Posterior cingulate gyrus (tissue), 11 donors: ENCODE data around the gene CEACAM8.
"Not testable (repeated sequence)": the region's sequence is repeated elsewhere in the genome, so short reads cannot be mapped to it uniquely, and the experiment has no call there.

Experiments used
- DNase-seq, 10 donors: peaks; one replicate each; pipeline versions ENCODE4 v3.0.0 to v3.0.0-alpha.2; 2020 to 2021; ENCODE audit warnings: mixed read lengths in 3 of 10
- intact Hi-C: fragments of 100-400 bp; cut with DNase I; formaldehyde crosslinking; loops from one replicate; pipeline ENCODE4 v1.15.1; 2023

CEACAM8 gene

DNA sequence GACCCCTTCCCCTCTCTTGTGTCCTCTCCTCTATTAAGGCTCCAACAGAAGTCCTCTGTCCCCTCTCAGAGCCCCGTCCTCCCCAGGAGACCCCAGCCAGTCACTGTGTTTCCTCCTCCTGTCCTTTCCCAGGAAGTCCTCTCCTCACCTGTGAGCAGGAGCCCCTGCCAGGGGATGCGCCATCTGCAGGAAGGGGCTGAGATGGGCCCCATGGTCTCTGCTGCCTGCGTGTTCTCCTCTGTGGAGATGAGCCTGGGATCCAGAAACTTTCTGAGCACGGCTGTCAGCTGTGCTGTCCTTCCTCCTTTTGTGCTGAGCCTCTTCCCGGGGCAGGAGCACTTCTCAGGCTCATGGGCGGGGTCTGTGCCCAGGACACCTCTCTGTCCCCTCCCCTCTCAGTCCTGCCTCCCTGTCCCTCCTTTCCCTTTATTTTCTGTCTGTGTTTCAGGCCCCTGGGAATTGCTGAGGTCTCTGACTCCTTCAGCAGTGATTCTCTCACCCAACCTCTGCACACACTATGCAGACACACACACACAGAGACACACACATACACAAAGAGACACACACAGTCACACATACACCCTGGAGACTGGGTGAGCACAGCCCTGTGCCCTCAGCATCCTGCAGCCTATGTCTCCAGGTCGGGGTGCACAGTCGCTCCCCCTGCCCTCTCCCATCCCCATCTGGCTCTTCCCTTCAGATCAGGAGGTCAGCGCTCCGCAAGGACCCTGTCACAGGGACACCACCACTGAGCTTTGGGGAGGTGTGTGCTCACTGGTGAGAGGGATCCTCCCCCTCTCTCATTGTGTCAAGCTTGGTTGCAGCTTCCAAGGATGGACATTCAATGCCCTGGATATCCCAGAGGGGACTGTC is at the start of gene CEACAM8:
Gene CEACAM8 (minus strand): TSS at position 308 of the 873 bp plus-strand sequence. CDS start 96 bp downstream, at position 212.
- intact Hi-C loops: no loop called here
- DNase-seq: peak in 2 of 10 donors; percentile 50 to 67

DNA sequence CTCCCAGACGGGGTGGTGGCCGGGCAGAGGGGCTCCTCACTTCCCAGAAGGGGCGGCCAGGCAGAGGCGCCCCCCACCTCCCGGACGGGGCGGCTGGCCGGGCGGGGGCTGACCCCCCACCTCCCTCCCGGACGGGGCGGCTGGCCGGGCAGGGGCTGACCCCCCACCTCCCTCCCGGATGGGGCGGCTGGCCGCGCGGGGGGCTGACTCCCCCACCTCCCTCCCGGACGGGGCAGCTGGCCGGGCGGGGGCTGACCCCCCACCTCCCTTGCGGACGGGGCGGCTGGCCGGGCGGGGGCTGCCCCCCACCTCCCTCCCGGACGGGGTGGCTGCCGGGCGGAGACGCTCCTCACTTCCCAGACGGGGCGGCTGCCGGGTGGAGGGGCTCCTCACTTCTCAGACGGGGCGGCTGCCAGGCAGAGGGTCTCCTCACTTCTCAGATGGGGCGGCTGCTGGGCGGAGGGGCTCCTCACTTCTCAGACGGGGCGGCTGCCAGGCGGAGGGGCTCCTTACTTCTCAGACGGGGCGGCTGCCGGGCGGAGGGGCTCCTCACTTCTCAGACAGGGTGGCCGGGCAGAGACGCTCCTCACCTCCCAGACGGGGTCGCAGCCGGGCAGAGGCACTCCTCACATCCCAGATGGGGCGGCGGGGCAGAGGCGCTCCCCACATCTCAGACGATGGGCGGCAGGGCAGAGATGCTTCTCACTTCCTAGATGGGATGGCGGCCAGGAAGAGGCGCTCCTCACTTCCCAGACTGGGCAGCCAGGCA is 44.8 kb upstream of the CEACAM8 start:
- intact Hi-C loops, DNase-seq: not testable (repeated sequence)

DNA sequence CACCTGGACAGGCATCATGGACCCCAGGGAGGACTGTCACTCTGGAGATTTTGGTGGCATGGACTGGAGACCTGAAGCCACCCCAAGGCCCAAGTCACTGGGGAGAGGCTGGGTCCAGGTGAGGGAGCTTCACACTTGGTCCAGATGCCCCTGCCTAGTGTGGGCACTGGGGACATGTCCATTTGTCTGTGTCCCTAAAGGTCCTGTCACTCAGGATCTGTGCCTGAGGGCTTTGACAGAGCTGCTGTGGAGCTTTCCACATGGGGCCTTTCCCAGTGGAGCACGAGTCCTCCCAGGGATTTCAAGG is 40.5 kb upstream of the CEACAM8 start:
- intact Hi-C loops: no loop called here

DNA sequence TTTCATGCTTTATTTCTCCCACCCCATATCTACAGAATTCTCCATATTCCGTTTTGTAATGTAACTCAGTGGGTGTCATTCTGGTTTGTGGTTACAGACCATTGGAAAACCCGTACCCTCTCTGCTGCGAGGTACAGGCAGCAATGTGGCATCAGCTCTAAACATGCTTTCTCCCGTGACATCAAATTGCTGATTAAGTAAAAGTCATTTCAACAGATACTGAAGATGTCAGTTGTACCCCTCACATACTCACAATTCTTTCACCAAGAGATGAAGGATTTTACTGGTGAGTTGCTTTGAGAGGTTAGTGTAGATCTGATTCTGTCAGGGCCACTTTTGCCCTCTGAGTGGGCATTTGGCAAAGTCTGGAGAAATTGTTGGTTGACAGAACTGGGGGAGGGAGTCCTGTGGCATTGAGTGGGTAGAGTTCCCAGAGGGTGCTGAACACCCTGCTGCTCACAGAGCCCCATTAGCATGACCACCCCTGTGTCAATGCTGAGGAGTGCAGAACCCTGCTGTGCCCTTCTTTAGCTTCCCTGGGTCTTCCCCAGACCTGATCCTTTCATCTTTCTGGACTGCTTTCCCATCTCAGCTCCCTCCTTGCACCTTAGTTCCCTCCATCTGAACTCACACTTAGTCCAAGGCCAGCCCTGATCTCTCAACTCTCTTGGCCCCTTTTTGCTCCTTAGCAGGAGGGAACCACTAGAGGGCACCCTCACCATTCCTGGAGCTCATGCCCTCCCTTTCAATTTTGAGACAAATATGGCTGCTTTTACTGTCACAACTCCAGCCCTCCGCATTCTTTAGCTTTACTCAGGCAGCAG is 39.9 kb upstream of the CEACAM8 start:
- intact Hi-C loops: no loop called here
- DNase-seq: peak in 3 of 10 donors; percentile 8 to 26 (median 21)

More for the DNA sequence above, 40.5 kb upstream of the CEACAM8 start:
- DNase-seq: no peak

- intact Hi-C loops: no loop called here
- DNase-seq: no peak
Observed at GRCh38 chr19:42629191-42629590, 34.5 kb upstream of the CEACAM8 start.

GRCh38 chr19:42628411-42629140 is 33.9 kb upstream of the CEACAM8 start:
- intact Hi-C loops: no loop called here
- DNase-seq: no peak

- DNase-seq: no peak
- intact Hi-C loops: no loop called here
Observed at GRCh38 chr19:42627916-42628315, 33.2 kb upstream of the CEACAM8 start.

DNA sequence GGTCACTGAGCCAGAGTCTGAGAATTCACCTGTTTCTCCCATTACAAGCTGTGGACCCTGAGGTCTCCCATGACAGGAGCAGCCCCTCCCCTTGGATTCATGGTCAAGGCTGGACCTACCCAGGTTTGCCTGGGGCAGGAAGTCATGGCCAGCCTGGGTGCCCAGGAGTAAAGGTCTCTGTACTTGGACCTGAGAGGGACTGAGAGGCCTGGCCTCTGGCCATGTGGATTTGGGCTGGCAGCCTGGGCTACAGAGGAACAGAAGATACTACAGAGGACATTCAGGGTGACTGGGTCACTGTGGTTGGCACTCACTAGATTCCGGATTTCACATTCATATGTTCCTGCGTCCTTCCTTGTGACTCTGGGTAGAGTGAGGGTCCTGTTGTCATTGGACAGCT is 31.5 kb upstream of the CEACAM8 start:
- intact Hi-C loops: no loop called here

DNA sequence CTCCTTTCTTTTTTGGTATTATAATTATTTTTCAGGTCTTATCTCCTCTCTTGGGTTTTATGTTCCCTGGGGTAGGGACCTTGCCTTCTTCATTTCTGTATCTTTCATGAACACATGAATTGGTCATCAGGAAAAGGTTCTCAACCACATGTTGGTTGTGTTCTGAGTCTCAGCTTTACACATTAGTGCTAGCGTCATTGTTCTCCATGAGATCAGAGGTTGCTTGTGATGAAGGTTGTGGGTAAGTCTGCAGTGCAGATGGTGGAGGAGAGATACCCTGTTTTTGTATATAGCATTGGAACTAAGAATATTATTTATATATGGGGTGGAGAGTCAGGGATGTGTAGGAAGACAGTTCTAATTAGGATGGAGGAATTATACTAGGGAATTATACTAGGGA is 24.5 kb upstream of the CEACAM8 start:
- no peak for DNase-seq
- intact Hi-C loops: no loop called here

More for the DNA sequence above, 31.5 kb upstream of the CEACAM8 start:
- DNase-seq: no peak

GRCh38 chr19:42613666-42614065 is 18.9 kb upstream of the CEACAM8 start:
- DNase-seq: peak in 1 of 10 donors; percentile 39
- intact Hi-C loops: no loop called here

GRCh38 chr19:42610401-42610915 is 15.7 kb upstream of the CEACAM8 start:
- DNase-seq: peak in 1 of 10 donors; percentile 76
- intact Hi-C loops: not testable (repeated sequence)

DNA sequence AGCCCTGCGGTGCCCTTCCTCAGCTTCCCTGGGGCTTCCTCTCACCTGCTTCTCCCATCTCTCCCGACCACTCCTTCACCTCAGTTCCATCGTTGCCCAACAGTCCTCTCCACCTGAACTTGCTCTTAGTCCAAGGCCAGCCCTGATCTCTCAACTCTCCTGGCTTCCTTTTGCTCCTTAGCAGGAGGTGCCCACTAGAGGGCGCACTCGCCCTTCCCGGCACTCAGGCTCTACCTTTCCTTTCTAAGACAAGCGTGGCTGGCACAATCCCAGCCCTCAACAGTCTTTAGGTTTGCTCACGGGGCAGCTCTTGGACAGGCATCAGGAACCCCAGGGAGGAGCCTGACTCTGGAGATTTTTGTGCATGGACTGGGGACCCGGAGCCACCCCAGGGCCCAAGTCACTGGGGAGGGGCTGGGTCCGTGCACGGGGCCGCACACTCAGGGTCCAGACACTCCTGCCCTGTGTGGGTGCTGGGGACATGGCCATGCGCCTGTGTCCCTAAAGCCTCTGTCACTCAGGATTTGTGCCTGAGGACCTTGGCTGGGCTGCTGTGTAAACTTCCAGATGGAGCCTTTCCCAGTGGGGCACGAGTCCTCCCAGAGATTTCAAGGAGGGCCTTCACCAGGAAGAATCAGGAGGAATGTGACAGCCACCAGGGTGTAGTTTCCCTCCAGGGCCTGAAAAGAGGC is 12.1 kb upstream of the CEACAM8 start:
- intact Hi-C loops: no loop called here
- DNase-seq: peak in 8 of 10 donors; percentile 39 to 88 (median 50)

- intact Hi-C loops: no loop called here
Observed at GRCh38 chr19:42601811-42602443, 7.2 kb upstream of the CEACAM8 start.

DNA sequence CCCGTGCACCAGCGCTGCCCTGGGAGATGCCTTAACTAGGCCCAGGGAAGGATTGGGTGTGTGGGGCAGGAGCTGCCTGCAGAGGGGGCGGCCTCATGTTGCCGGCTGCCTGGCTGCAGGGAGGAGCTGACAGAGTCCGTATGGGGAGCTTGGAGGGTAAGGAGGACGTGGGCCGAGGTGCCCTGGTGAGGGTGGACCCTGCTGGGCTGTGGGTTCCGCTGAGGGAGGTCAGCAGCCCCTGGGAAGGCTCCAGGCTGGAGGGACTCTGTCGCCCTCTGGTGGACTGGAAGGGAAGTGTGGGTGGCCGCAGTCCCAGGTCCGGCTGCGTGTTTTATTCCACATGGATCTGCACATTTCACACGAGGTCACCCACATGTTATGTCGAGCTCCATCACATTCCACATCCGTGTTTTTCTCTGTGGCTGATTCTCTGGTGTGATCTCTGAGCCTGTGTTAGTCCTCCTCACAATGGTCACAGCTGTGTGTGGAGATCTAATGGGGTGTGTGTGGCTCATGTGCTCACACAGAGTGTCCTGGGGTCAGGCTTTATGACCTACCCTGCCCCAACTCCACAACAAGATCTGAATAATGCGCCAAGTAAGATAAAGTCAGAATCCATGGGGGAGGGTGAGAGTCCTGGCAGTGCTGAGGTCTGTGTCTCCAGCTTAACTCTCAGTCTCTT is 1.8 kb upstream of the CEACAM8 start:
- intact Hi-C loops: loop anchor here (2.0 kb wide), 1 partner anchor 34 kb away; no protein-coding TSS in a partner anchor
- DNase-seq: peak in 6 of 10 donors; percentile 14 to 86 (median 58)

More at GRCh38 chr19:42601811-42602443, 7.2 kb upstream of the CEACAM8 start:
- no peak for DNase-seq

- intact Hi-C loops: loop anchor here (2.0 kb wide), 1 partner anchor 33 kb away; no protein-coding TSS in a partner anchor
- peak in 1 of 10 donors; percentile 61 for DNase-seq
Observed at GRCh38 chr19:42595550-42596172, 937 bp upstream of the CEACAM8 start.

- intact Hi-C loops: no loop called here
- peak in 1 of 10 donors; percentile 55 for DNase-seq
Observed at GRCh38 chr19:42589792-42590191, 4.9 kb downstream of the CEACAM8 start.

- intact Hi-C loops: no loop called here
Observed at GRCh38 chr19:42584466-42584865, 10.3 kb downstream of the CEACAM8 start.

More at GRCh38 chr19:42584466-42584865, 10.3 kb downstream of the CEACAM8 start:
- no peak for DNase-seq
